HG03378 (cell line): ENCODE data around the gene COL18A1.

Experiments used
- ATAC-seq: cut with Tn5 transposase; IDR thresholded peaks from one replicate; pipeline ENCODE4 v1.9.1; 2021; ENCODE audit warnings: mild to moderate bottlenecking, moderate library complexity; ENCODE audit not compliant: unreplicated experiment

Gene COL18A1

DNA sequence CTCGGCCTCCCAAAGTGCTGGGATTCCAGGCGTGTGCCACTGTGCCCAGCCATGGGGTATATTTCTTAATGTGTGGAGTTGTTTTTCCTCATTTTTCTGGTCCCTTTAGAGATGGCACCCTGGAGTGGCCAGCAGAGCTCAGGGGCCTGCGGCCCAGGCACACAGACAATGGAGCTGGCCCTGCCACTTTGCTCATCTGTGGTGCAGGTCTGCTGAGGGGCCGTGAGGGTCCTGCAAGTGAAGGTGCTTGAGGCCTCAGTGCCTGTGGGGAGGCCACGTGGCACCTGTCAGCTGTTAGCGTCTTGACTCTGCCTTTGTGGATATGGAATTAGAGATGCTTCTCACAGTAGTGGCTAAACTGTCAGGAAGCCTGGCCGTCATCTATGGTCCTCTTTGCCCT is 7.5 kb downstream of the COL18A1 start:
- ATAC-seq, result no peak

GRCh38 chr21:45412909-45413611 is 8.1 kb downstream of the COL18A1 start:
- no peak for ATAC-seq

- ATAC-seq, result no peak
Measured at GRCh38 chr21:45413922-45414321, 9.0 kb downstream of the COL18A1 start.

DNA sequence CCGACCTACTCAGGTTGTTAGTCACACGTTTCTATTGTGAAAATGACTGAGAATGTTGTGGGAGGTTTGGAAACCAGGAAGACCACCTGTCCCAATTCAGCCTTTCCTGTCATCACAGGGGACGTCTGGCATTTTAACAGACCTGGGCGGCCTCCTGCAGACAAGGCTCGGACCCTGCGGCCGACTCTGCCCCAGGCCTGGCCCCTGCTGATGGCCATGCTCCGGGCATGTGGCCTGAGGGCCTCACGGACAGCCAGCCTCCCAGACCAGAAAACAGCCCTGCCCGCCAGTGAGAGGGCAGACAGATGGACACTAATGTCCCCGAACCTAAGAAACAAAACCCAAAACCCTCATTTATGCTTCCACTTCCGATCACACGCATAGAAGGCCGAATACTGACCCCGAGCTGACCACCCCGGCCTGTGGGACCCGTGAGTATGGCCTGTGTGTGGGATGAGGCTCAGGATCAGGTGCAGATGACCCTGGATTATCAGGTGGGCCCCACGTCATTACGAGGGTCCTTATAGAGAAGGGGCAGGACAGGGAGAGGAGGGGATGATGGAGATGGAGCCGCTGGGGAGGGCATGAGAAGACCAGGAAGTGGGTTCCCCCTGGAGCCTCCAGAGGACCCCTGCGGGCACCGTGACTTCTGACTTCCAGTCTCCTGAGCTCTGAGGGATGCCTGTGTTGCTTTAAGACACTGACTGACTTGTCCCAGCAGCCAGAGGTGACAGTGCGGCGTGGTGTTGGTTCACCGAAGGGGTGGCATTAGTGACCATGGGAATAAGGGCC is 9.6 kb downstream of the COL18A1 start:
- ATAC-seq, result no peak

DNA sequence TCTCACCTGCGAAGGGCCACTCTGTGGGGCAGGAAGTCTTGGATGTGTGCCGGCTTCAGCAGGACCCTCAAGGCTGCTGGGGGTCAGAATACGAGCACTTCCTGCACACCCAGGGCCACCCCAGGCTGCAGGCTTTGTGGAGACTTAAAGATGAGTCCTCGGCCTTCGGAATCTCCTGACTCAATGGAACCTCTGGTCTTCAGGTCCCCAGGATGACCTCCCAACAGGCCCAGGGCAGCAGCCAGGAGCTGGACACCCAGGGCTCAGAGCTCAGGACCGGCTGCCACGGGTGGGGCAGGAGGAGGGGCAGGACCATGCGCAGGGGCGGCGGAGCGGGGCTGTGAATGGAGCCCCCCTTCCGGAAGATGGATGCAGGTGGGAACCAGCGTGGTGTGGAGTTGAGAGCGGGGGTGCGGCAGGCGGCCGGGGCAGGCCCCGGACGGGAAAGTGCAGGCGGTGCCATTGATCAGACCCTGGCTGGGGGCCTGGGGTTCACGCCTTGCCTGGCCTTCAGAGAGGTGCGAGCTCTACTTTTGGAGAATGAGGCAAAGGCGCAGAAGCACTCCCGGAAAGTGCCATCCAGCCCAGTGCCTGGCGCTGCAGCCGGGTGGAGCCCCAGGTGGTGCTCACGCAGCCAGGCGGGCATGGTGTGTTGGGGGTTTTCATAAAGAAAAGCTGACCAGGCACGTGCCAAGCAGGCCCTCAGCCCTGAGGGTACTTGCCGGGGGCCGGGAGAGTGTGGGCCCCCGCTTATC is 10.4 kb downstream of the COL18A1 start:
- ATAC-seq, result no peak

DNA sequence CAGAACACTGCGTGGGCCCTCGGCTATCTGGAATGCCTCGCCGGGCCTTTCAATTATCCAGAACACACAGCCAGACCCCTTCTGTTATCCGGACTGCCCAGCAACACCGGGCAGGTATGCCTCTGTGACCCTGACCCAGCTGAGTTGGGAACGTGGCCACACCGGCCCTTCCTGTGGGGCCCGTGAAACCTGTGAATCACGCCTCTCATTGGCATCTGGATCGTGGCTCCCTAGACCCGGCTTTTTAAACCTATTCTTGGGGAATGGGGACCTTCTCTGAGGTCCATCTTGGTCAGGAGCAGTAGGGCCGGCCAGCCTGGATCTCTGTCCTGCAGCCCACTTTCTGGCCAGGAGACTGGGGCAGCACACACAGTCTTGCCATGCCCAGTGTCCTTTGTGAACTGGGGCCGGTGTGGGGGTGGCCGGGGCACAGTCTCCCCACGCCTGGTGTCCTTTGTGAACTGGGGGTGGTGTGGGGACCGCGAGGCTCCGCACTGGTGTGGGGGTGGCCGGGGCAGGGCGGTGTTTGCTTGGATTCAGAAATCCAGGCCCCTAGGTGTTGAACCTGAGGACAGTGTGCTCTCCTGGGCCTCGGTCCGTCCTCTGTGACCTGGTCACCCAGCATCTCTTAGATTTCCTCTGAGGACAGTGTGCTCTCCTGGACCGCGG is 11.1 kb downstream of the COL18A1 start:
- no peak for ATAC-seq

DNA sequence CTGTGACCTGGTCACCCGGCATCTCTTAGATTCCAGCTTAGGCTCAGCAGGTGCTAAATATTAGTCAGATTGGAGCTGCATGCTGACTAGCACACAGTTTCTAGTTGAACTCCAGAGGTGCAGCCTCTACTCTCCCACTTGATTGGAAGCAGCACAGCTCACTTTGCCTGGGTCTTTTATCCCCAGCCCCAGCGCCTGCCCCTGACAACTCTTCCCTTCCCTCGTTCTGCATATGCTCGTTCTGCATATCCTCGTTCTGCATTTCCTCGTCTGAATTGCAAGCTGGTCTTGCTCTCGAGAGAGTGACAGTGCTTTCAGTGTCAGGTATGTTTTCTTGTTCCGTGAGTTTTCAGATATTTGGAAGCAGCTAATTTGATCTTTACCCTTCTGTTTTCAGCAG is 11.7 kb downstream of the COL18A1 start:
- no peak for ATAC-seq

GRCh38 chr21:45417256-45417950 is 12.4 kb downstream of the COL18A1 start:
- no peak for ATAC-seq

GRCh38 chr21:45417951-45418300 is 13.0 kb downstream of the COL18A1 start:
- no peak for ATAC-seq

DNA sequence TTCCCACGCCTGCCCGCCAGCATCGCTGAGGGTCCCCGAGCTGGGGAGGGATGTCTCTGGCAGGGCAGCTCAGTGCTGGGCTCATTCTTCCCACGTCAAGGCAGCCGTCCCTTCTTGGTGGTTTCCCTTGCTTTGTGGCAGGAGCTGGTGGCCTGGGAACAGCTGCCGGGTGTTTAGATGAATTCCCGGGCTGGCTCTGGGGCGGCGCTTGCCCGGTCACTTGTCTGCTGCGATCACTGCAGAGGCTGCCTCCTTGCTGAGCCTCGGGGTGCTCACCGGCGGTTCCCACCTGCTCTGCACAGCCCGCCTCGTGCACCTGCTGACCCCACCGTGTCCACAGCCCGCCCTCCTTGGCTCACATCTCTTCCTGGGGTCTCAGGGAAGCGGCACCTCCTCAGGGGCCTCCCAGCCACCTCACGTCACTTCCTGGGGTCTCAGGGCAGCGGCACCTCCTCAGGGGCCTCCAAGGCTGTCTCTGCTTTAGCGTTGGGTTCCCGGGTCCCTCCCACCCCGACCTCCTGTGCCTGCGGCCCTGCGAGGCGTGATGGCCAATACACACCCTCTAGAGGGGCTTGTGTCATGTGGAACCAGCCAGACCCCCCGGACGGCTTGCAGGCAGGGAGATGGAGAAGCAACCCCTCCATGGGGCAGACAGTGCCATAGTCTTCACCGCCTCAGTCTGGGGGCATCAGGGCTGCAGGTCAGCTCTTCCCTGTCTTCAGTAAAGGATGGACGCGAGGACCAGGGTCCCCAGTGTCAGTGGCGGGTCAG is 13.5 kb downstream of the COL18A1 start:
- ATAC-seq, result no peak

DNA sequence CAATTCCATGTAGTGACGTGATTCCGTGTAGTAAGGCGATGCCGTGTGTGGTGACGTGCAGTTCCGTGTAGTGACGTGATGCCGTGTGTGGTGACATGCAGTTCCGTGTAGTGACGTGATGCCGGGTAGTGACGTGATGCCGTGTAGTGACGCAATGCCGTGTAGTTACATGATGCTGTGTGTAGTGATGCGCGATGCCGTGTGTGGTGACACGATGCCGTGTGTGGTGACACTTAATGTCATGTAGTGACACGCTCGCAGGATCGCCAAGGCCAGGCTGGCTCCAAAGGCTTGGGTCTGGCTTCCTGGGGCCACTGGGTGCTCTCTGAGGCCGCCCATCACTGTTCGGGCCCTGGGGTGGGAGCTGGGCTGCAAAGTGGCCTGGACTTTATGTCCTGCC is 14.2 kb downstream of the COL18A1 start:
- ATAC-seq, result no peak

DNA sequence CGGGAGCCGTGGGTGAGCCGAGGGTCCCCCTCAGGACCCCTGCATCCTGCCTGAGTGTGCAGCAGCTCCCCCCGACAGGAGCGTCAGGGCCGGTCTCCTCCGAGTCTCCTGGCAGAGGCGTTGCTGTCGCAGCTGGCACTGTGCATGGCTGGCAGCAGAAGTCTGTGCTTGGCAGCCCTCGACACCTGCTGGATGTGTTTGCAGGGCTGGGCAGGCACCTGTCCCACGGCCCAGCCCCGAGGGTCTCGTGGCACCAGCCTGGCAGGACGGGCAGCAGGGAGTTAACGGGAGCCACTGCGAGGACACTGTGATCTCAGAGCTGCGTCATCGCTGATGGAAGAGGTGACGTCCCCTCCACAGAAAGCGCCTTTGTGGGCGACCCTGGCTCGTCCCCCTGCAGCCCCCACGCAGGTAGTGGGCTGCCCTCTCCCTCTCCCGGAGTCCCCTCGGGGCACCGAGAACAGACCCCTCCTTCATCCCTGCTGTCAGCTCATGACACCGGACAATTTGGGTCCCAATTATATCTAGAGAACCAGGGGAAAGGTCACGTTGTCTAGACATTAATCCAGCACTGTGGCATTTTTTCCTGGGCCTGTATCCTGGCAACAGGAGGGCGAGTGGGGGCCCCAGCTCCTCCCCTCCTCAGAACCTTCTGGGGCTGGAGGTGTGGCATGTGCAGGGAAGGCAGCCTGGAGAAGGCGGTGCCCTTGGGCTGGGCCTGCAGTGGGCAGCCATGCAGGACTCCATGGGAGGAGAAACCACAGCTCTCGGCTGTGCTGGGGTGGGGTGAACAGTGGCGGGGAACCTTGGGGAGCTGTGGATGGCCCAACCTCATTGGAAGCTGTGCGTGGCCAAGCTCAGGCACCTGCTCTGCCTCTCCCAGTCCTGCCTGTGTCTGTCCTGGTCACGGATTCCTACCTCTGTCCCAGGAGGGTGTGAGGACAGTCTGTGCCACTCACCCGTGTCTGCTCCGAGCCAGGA is 15.4 kb downstream of the COL18A1 start:
- no peak for ATAC-seq

GRCh38 chr21:45421071-45421845 is 16.3 kb downstream of the COL18A1 start:
- no peak for ATAC-seq

DNA sequence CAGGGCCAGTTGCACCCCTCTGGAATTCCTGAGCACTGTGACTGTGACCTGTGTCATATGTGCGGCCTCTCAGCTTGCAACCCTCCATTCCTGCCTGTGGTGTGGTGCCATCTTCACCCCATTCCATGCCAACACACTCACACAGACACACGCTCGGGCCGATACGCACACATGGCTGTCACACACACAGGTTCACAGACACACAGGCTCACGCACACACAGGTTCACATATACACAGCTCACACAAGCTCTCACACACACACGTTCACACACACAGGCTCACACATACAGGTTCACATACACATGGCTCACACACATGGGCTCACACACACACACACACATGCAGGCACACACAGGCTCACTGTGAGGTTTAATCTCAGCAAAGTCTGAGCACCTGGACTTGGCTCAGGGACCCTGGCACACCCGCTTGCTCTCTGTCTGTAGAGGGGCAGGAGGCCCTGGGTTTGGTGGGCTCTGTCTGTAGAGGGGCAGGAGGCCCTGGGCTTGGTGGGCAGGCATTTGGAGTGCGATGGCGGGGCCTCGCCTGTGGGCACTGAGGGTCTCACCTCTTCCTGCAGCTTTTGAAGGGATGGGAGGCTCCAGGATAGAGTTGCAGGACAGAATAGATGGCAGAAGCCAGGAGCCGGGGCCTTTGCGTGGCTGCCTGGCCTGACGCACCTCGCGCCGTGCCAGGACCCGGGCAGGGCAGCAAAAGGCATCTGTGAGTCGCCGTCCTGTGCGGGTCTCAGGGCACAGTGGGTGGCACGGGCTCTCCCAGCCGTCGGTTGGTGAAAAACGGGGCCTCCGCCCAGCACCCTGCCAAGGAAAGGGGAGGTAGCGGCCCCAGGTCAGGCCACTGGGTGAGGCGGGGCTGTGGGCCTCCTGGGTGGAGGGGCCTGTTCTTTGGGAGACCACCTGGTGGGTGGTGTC is 17.1 kb downstream of the COL18A1 start:
- ATAC-seq, result no peak

DNA sequence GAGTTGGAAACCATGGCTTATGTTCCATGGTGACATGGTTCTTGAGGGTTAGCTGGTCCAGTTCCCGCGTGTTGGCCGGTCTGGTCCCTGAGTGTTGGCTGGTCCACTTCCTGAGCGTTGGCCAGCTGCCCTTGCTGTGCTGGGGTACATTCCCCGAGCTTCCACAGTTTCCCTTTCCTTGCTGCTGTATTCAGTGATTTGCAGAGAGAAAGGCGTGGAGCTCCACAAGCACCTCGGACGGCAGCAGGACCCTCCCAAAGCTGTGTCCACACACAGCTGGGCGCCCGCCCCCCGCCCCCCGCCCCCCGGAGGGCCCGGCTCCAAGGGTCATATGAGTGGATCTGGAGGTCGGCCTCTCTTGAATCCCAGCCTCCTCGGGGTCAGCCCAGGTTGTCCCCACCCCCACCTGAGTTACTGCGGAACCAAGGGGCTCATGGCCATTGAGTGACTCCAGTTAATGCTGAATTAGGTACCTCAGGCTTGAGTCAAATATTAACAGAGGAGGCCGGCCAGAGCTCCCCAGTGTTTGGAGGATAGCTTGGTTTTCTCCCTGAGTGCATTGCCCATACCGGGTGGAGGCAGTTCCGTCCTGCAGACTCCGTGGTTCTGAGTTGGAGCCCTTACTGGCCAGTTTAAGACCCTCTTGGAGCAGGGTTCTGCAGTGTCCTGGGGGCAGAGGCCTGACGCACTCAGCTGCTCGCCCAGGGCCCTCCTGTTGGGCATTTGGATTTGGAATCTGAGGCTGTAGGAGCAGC is 18.4 kb downstream of the COL18A1 start:
- no peak for ATAC-seq
